ENCODE results near the gene GET3. TPM values are rescaled to one million over a fixed set of nuclear protein-coding genes. Genes with fewer than 3 reads are reported as not detected.
"Not testable (repeated sequence)": the region's sequence is repeated elsewhere in the genome, so short reads cannot be mapped to it uniquely, and the experiment has no call there.

GET3 gene
- total RNA-seq, 1 experiment from 2014 or later = 100 TPM

GRCh38 chr19:12794196-12794941, 57.1 kb downstream of the GET3 start:
- in situ Hi-C loops (cut with HindIII; ENCODE audit: low pct_unique_long_range_greater_than_20kb, low sequenced_read_pairs) = no loop called here

DNA sequence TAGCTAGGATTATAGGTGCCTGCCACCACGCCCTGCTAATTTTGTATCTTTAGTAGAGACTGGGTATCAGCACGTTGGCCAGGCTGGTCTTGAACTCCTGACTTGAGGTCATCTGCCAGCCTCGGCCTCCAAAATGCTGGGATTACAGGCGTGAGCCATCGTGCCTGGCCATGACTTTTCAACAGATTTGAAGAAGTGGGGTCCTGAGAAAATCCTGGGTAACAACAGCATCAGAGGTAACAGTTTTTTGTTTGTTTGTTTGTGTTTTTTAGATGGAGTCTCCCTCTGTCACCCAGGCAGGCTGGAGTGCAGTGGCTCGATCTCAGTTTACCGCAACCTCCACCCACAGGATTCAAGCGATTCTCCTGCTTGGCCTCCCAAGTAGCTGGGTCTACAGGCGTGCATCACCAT, 57.7 kb downstream of the GET3 start:
- in situ Hi-C loops (cut with HindIII; ENCODE audit: low pct_unique_long_range_greater_than_20kb, low sequenced_read_pairs) = no loop called here
- DNase-seq (ENCODE audit: low read depth, low spot score) = no peak

More at GRCh38 chr19:12794196-12794941, 57.1 kb downstream of the GET3 start:
- no peak for DNase-seq (ENCODE audit: low read depth, low spot score)

- peak; percentile 84 for DNase-seq (ENCODE audit: low read depth, low spot score)
- in situ Hi-C loops (cut with HindIII; ENCODE audit: low pct_unique_long_range_greater_than_20kb, low sequenced_read_pairs) = no loop called here
Measured at GRCh38 chr19:12796146-12797071, 59.1 kb downstream of the GET3 start.

- in situ Hi-C loops (cut with HindIII; ENCODE audit: low pct_unique_long_range_greater_than_20kb, low sequenced_read_pairs) = no loop called here
- DNase-seq (ENCODE audit: low read depth, low spot score) = no peak
Measured at GRCh38 chr19:12797141-12797587, 59.9 kb downstream of the GET3 start.

GRCh38 chr19:12797607-12798006, 60.3 kb downstream of the GET3 start:
- DNase-seq (ENCODE audit: low read depth, low spot score); in situ Hi-C loops (cut with HindIII; ENCODE audit: low pct_unique_long_range_greater_than_20kb, low sequenced_read_pairs): not testable (repeated sequence)

Small RNA genes within 50 kb of the gene (small RNA-seq; reads per million reads assigned to genes)
- gene MIR5684 (0 reads per million in 2 experiments), gene SNORD41 (11.0 to 405 reads per million in 2 experiments)

Other genes with a start within 250 kb of the GET3 start
- 3.5 and 4.9 TPM in 2 replicates for gene ZNF564, start 186.0 kb upstream of the GET3 start, total RNA-seq (2014; rRNA removed; shearing (Covaris generic))
- 5.2 and 5.5 TPM in 2 replicates for gene ZNF490, start 126.7 kb upstream of the GET3 start, total RNA-seq (2014; rRNA removed; shearing (Covaris generic))
- 11.4 and 12.4 TPM in 2 replicates for gene ZNF791, start 126.6 kb upstream of the GET3 start, total RNA-seq (2014; rRNA removed; shearing (Covaris generic))
- 32.0 and 33.5 TPM in 2 replicates for gene MAN2B1, start 70.8 kb upstream of the GET3 start, total RNA-seq (2014; rRNA removed; shearing (Covaris generic))
- 2.9 and 8.0 TPM in 2 replicates for gene WDR83, start 70.7 kb upstream of the GET3 start, total RNA-seq (2014; rRNA removed; shearing (Covaris generic))
- gene DHPS, start 55.6 kb upstream of the GET3 start, total RNA-seq (2014; rRNA removed; shearing (Covaris generic)) = 52.7 and 57.8 TPM in 2 replicates
- gene GNG14, start 49.5 kb upstream of the GET3 start, total RNA-seq (2014; rRNA removed; shearing (Covaris generic)) = not detected in 2 replicates
- 6.1 and 8.6 TPM in 2 replicates for gene FBXW9, start 40.9 kb upstream of the GET3 start, total RNA-seq (2014; rRNA removed; shearing (Covaris generic))
- gene TNPO2, start 13.6 kb upstream of the GET3 start, total RNA-seq (2014; rRNA removed; shearing (Covaris generic)) = 13.9 and 18.2 TPM in 2 replicates
- gene TRIR, start 2.8 kb upstream of the GET3 start, total RNA-seq (2014; rRNA removed; shearing (Covaris generic)) = 180 and 188 TPM in 2 replicates
- not detected in 2 replicates for gene BEST2, start 14.3 kb downstream of the GET3 start, total RNA-seq (2014; rRNA removed; shearing (Covaris generic))
- gene HOOK2, start 38.1 kb downstream of the GET3 start, total RNA-seq (2014; rRNA removed; shearing (Covaris generic)) = 4.9 and 5.7 TPM in 2 replicates
- 30.1 and 30.7 TPM in 2 replicates for gene JUNB, start 54.0 kb downstream of the GET3 start, total RNA-seq (2014; rRNA removed; shearing (Covaris generic))
- gene PRDX2, start 64.3 kb downstream of the GET3 start, total RNA-seq (2014; rRNA removed; shearing (Covaris generic)) = not detected in 2 replicates
- 4.7 TPM in 1 of 2 replicates, not detected in the other for gene THSD8, start 64.6 kb downstream of the GET3 start, total RNA-seq (2014; rRNA removed; shearing (Covaris generic))
- gene RNASEH2A, start 69.1 kb downstream of the GET3 start, total RNA-seq (2014; rRNA removed; shearing (Covaris generic)) = 27.6 and 29.2 TPM in 2 replicates
- 0.21 and 1.6 TPM in 2 replicates for gene RTBDN, start 97.1 kb downstream of the GET3 start, total RNA-seq (2014; rRNA removed; shearing (Covaris generic))
- 1.9 and 2.3 TPM in 2 replicates for gene MAST1, start 101.0 kb downstream of the GET3 start, total RNA-seq (2014; rRNA removed; shearing (Covaris generic))
- gene DNASE2, start 144.0 kb downstream of the GET3 start, total RNA-seq (2014; rRNA removed; shearing (Covaris generic)) = 74.1 and 75.9 TPM in 2 replicates
- gene KLF1, start 149.7 kb downstream of the GET3 start, total RNA-seq (2014; rRNA removed; shearing (Covaris generic)) = 0.24 TPM in 1 of 2 replicates, not detected in the other
- 14.2 and 20.5 TPM in 2 replicates for gene GCDH, start 153.7 kb downstream of the GET3 start, total RNA-seq (2014; rRNA removed; shearing (Covaris generic))
- gene SYCE2, start 181.8 kb downstream of the GET3 start, total RNA-seq (2014; rRNA removed; shearing (Covaris generic)) = 0.50 and 0.64 TPM in 2 replicates
- 42.1 and 44.7 TPM in 2 replicates for gene FARSA, start 196.2 kb downstream of the GET3 start, total RNA-seq (2014; rRNA removed; shearing (Covaris generic))
- gene CALR, start 201.1 kb downstream of the GET3 start, total RNA-seq (2014; rRNA removed; shearing (Covaris generic)) = 1,274 and 1,279 TPM in 2 replicates
- 126 and 134 TPM in 2 replicates for gene RAD23A, start 208.4 kb downstream of the GET3 start, total RNA-seq (2014; rRNA removed; shearing (Covaris generic))
- 39.6 and 45.7 TPM in 2 replicates for gene GADD45GIP1, start 219.7 kb downstream of the GET3 start, total RNA-seq (2014; rRNA removed; shearing (Covaris generic))
- not detected in 2 replicates for gene DAND5, start 232.1 kb downstream of the GET3 start, total RNA-seq (2014; rRNA removed; shearing (Covaris generic))